A673 (cell line): ENCODE measurements around the gene CHST2.

Experiments used
- CTCF ChIP-seq: fragments of 300-800, 200-600 bp; sonication (generic); conservative IDR thresholded peaks from 2 replicates; pipeline ENCODE4 v1.5.1; 2017; ENCODE audit warnings: low read depth, mild to moderate bottlenecking, antibody characterized with exemption, low read length, moderate library complexity, mixed read lengths
- EZH2 ChIP-seq: fragments of 200-600 bp; sonication (generic); IDR thresholded peaks from 2 replicates; pipeline ENCODE4 v1.6.1; 2017; ENCODE audit warnings: borderline replicate concordance, low read depth, mild to moderate bottlenecking, mixed read lengths, antibody characterized with exemption, low read length; ENCODE audit not compliant: poor library complexity, severe bottlenecking

DNA sequence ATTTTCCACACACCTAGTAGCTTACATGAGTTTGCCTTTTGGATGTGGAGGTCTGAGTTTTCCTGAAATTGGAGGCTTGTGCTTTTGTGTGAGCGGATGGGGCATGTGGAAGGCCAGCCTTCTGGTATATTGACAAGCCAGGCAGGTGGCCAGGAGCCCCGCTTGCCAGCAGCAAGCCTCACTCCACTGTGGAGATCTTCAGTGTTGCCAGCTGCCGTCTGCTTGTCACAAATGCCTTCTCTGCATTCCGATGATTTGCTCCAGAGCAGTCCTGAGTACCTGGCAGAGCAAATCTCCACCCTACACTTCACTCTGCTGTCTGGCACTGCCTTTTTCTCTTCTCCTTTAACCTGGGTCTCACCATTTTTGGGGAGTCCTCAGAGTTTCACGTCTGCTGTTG lies 29.1 kb upstream of the CHST2 start:
- TF ChIP-seq CTCF (no peak), EZH2 (no peak)
